ENCODE measurements around the gene RBBP8NL.

- no peak for TF ChIP-seq CTCF (conservative IDR thresholded peaks at IDR 0.05 in 1 of 2, IDR thresholded peaks at IDR 0.05 in 1 of 2; ENCODE audit: low read depth in 1 of 2, low read length in 2 of 2)
- TF ChIP-seq EZH2 (IDR thresholded peaks at IDR 0.05; ENCODE audit: low read length, missing control alignments): no peak
These were observed 33.3 kb upstream of the RBBP8NL start for GRCh38 chr20:62460678-62461077.

Measured in fibroblast of lung (primary cell).